Testis (tissue), 2 donors: ENCODE measurements around the gene TM4SF4.

Source experiments
- POLR2A ChIP-seq: fragments of 450-650 bp; IDR thresholded peaks from one replicate; pipeline ENCODE4 v1.6.1; 2017; ENCODE audit warnings: antibody characterized with exemption, mild to moderate bottlenecking, moderate library complexity
- TF ChIP-seq, protein P1 (sequence below), 3 experiments: fragments of 450-650 bp in 2 of 3; fragments of 200-600 bp in 1 of 3; sonication (generic) in 1 of 3; IDR thresholded peaks; one replicate each; pipeline ENCODE4 v1.5.1; 2016 to 2019; ENCODE audit warnings: antibody characterized with exemption in 3 of 3, mild to moderate bottlenecking in 2 of 3, moderate library complexity in 1 of 3

DNA sequence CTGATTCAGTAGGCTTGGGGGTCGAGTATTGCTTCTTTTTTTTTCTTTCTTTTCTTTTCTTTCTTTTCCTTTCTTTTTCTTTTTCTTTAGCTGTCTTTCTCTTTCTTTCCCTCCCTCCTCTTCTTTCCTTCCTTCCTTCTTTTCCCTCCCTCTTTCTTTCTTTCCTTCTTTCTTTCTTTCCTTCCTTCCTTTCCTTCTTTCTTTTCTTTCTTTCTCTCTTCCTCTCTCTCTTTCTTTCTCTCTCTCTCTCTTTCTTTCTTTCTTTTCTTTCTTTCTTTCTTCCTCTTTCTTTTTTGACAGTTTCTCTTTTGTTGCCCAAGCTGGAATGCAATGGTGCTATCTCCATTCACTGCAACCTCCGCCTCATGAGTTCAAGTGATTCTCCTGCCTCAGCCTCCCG, 36.0 kb downstream of the TM4SF4 start:
- no peak for TF ChIP-seq POLR2A
- TF ChIP-seq, protein P1, sequence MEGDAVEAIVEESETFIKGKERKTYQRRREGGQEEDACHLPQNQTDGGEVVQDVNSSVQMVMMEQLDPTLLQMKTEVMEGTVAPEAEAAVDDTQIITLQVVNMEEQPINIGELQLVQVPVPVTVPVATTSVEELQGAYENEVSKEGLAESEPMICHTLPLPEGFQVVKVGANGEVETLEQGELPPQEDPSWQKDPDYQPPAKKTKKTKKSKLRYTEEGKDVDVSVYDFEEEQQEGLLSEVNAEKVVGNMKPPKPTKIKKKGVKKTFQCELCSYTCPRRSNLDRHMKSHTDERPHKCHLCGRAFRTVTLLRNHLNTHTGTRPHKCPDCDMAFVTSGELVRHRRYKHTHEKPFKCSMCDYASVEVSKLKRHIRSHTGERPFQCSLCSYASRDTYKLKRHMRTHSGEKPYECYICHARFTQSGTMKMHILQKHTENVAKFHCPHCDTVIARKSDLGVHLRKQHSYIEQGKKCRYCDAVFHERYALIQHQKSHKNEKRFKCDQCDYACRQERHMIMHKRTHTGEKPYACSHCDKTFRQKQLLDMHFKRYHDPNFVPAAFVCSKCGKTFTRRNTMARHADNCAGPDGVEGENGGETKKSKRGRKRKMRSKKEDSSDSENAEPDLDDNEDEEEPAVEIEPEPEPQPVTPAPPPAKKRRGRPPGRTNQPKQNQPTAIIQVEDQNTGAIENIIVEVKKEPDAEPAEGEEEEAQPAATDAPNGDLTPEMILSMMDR (IDR thresholded peaks at IDR 0.05) = no peak
